ENCODE measurements around the gene ZNF709. TPM values are rescaled to one million over a fixed set of nuclear protein-coding genes. Genes with fewer than 3 reads are reported as not detected.

The ZNF709 gene
- total RNA-seq, 4 donors from 2014 or later = 1.8 to 3.7 (median 3.3) TPM

DNA sequence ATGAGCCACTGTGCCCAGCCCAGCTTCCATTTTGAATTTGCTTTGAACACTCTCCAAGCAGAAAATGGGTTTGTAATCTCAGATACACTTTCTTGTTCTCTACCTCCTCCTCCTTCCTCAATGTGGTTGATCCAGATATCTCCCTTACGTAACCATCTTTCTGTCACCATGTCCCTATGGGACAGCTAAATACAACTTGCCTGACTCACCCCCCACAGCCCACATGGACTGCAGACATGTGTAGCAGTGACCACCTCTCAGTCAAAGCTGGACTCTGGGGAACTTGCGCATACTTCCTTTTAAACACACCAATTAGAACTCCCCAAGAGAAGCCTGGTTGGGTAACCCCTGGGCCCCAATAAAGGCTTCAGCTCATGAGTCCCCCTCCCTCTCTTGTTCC lies 72.7 kb downstream of the ZNF709 start:
- TF ChIP-seq, protein P1, sequence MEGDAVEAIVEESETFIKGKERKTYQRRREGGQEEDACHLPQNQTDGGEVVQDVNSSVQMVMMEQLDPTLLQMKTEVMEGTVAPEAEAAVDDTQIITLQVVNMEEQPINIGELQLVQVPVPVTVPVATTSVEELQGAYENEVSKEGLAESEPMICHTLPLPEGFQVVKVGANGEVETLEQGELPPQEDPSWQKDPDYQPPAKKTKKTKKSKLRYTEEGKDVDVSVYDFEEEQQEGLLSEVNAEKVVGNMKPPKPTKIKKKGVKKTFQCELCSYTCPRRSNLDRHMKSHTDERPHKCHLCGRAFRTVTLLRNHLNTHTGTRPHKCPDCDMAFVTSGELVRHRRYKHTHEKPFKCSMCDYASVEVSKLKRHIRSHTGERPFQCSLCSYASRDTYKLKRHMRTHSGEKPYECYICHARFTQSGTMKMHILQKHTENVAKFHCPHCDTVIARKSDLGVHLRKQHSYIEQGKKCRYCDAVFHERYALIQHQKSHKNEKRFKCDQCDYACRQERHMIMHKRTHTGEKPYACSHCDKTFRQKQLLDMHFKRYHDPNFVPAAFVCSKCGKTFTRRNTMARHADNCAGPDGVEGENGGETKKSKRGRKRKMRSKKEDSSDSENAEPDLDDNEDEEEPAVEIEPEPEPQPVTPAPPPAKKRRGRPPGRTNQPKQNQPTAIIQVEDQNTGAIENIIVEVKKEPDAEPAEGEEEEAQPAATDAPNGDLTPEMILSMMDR (IDR thresholded peaks at IDR 0.05) = no peak
- no peak for TF ChIP-seq POLR2A (IDR thresholded peaks at IDR 0.05)
- no peak for DNase-seq
- no peaks in the 10 kb centered on the region for H3K27me3 ChIP-seq

More for the DNA sequence above, 72.7 kb downstream of the ZNF709 start:
- no peaks in the 10 kb centered on the region for H3K9me3 ChIP-seq
- no peaks in the 10 kb centered on the region for H3K36me3 ChIP-seq
- no peaks in the 10 kb centered on the region for H3K4me1 ChIP-seq
- H3K27ac ChIP-seq = no peak overlapping the region
- H3K4me3 ChIP-seq = no peak overlapping the region

Small RNA genes lying within 50 kb of the gene (small RNA-seq; reads per million reads assigned to genes)
- gene MTCO1P27 = 0 reads per million in 2 donors
- 0 reads per million in 2 donors for gene PPIAP20

Other genes with a start within 250 kb of the ZNF709 start
- gene ZNF44, start 189.9 kb downstream of the ZNF709 start, total RNA-seq = 10 to 100 TPM; 16.6 to 33.8 (median 26.6) TPM
- gene ZNF563, start 151.2 kb downstream of the ZNF709 start, total RNA-seq = 1 to 10 TPM; 1.8 to 9.1 (median 4.1) TPM
- gene ZNF442, start 119.1 kb downstream of the ZNF709 start, total RNA-seq = 10 to 100 TPM in 1 of 4 donors, 1 to 10 TPM in 2, under 1 TPM in 1; 0.70 to 13.2 (median 1.4) TPM
- gene ZNF799, start 83.5 kb downstream of the ZNF709 start, total RNA-seq = 10 to 100 TPM in 1 of 4 donors, 1 to 10 TPM in 3; 5.1 to 17.3 (median 7.9) TPM
- 10 to 100 TPM in 1 of 4 donors, 1 to 10 TPM in 3; 6.3 to 10.7 (median 7.5) TPM for gene ZNF443, start 43.8 kb downstream of the ZNF709 start, total RNA-seq
- 10 to 100 TPM; 25.2 to 36.9 (median 29.2) TPM for gene ZNF564, start 66.7 kb upstream of the ZNF709 start, total RNA-seq
- 1 to 10 TPM; 4.1 to 8.4 (median 4.7) TPM for gene ZNF490, start 126.0 kb upstream of the ZNF709 start, total RNA-seq
- gene ZNF791, start 126.1 kb upstream of the ZNF709 start, total RNA-seq = 10 to 100 TPM; 17.2 to 34.6 (median 29.3) TPM
- 10 to 100 TPM; 51.9 to 84.2 (median 68.0) TPM for gene MAN2B1, start 181.9 kb upstream of the ZNF709 start, total RNA-seq
- gene WDR83, start 182.0 kb upstream of the ZNF709 start, total RNA-seq = 10 to 100 TPM in 2 of 4 donors, 1 to 10 TPM in 2; 2.8 to 14.0 (median 9.5) TPM
- 100 to 1,000 TPM in 3 of 4 donors, 10 to 100 TPM in 1; 76.4 to 215 (median 150) TPM for gene DHPS, start 197.1 kb upstream of the ZNF709 start, total RNA-seq
- gene GNG14, start 203.2 kb upstream of the ZNF709 start, total RNA-seq = not detected
- gene FBXW9, start 211.8 kb upstream of the ZNF709 start, total RNA-seq = 1 to 10 TPM in 3 of 4 donors, not detected in 1; 6.3 to 9.9 (median 7.0) TPM
- 100 to 1,000 TPM in 3 of 4 donors, 10 to 100 TPM in 1; 39.1 to 131 (median 103) TPM for gene TNPO2, start 239.1 kb upstream of the ZNF709 start, total RNA-seq
- 100 to 1,000 TPM; 134 to 297 (median 185) TPM for gene TRIR, start 249.9 kb upstream of the ZNF709 start, total RNA-seq